HG03097 (cell line): Measurements from ENCODE around the gene CLDN9.

Experiments
- ATAC-seq: cut with Tn5 transposase; IDR thresholded peaks from one replicate; pipeline ENCODE4 v1.9.1; 2021; ENCODE audit not compliant: unreplicated experiment, low FRiP score

CLDN9 gene

GRCh38 chr16:3012828-3013420 is at the start of gene CLDN9:
CLDN9 (plus strand) TSS chr16:3012923; CDS start chr16:3013363, 440 bp downstream.
- no peak for ATAC-seq

- no peak for ATAC-seq
Observed at GRCh38 chr16:2963074-2963722, 49.5 kb upstream of the CLDN9 start.

GRCh38 chr16:2963723-2964474 is 48.8 kb upstream of the CLDN9 start, which contains the start of gene KREMEN2:
KREMEN2 (plus strand) TSS chr16:2964275; CDS start chr16:2964521, 246 bp downstream.
- no peak for ATAC-seq

GRCh38 chr16:2964475-2965336 is 48.0 kb upstream of the CLDN9 start:
- no peak for ATAC-seq

- ATAC-seq = no peak
Observed at GRCh38 chr16:2966043-2966807, 46.5 kb upstream of the CLDN9 start.

- ATAC-seq = no peak
Observed at GRCh38 chr16:2966808-2967191, 45.9 kb upstream of the CLDN9 start.

GRCh38 chr16:2967211-2967631 is 45.5 kb upstream of the CLDN9 start:
- no peak for ATAC-seq

GRCh38 chr16:2967721-2968161 is 45.0 kb upstream of the CLDN9 start:
- no peak for ATAC-seq

- ATAC-seq = no peak
Observed at GRCh38 chr16:2968368-2968737, 44.4 kb upstream of the CLDN9 start.

- peak; percentile 62 for ATAC-seq
Observed at GRCh38 chr16:2968738-2969544, 43.8 kb upstream of the CLDN9 start, which contains the start of gene PAQR4. PAQR4 (plus strand) TSS chr16:2969348; CDS start chr16:2969675, 327 bp downstream.

GRCh38 chr16:2969545-2970521 is 42.9 kb upstream of the CLDN9 start:
- no peak for ATAC-seq

GRCh38 chr16:2970563-2970962 is 42.2 kb upstream of the CLDN9 start:
- ATAC-seq = no peak

- ATAC-seq = no peak
Observed at GRCh38 chr16:2971134-2971984, 41.4 kb upstream of the CLDN9 start.

GRCh38 chr16:2971985-2972784 is 40.5 kb upstream of the CLDN9 start:
- ATAC-seq = no peak

- no peak for ATAC-seq
Observed at GRCh38 chr16:2973093-2973492, 39.6 kb upstream of the CLDN9 start.

GRCh38 chr16:2973605-2974318 is 39.0 kb upstream of the CLDN9 start:
- ATAC-seq = no peak
